ENCODE results near the gene POLR2E. TPM values are rescaled to one million over a fixed set of nuclear protein-coding genes. Genes with fewer than 3 reads are reported as not detected.
A peak's percentile ranks its signal among the peaks of the same experiment; 100 is the strongest.
"Not testable (repeated sequence)": the region's sequence is repeated elsewhere in the genome, so short reads cannot be mapped to it uniquely, and the experiment has no call there.

Gene POLR2E
- total RNA-seq, 1 donor from 2014 or later, result 155 TPM

DNA sequence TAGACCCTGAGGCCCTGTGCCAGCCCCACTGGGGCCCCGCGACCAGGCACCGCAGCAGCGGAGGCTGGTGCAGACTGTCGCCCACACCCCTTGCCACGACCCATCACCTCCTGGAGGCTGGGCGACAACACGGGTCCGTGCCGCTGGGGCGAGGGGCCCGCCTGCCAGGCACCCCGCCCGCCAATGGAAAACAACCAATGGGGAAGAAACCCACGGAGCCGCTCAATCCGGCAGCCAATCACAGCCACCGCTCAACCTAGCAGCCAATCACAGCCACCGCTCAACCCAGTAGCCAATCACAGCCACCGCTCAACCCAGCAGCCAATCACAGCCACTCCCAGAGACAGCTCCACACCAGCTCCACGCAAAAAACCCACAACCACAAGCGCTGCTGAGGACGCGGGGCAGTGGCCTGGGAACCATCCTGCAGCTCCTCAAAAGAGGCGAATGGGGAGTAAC is 38.3 kb upstream of the POLR2E start:
- no peak for DNase-seq

DNA sequence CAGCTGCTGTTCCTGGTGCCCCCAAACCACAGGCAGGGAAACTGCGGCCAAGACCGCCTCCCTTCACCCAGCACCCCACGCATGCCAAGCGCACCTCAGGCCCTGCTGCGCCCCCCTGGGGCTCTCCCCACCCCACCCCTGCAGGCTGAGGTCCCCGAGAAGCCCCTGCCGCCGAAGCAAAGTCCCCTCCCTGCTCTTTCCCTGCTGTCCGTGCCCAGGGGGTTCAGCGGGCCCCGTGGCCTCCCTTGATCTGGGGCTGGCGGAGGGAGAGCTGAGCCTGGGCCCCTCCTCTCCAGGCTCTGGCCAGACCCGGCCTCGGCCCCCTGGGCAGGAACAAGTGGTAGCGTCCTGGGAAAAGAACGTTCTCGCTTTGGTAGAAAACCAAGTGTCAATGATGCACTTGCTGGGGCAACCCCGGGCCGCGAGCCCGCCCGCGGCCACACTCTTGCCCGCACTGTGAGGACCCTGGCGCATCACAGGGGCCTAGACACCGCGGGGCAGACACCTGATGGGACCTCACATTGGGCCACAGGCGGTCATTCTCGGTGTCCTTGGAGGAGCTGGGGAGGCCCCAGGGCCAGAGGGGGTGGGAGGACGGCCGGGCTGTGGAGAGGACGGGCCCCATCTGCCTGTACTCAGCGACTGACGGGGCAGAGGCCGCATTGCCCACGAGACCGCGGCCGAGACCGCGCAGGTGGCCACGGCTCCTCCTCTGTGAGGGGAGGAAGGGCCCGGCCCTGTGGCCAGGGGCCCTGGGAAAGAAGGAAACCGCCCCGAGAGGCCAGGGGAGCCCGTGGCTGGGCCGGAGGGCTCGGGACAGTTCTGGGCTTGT is 37.6 kb upstream of the POLR2E start:
- intact Hi-C loops (cut with DNase I), result no loop called here
- Histone ChIP-seq H3K36me3 (peaks cover 13% of the 10 kb centered on the region), H3K27me3 (no peaks in the 10 kb centered on the region), H3K27ac (peak overlapping the region; percentile 97), H3K4me1 (peaks cover 51% of the 10 kb centered on the region), H3K4me3 (peak overlapping the region; percentile 80), H3K9me3 (no peaks in the 10 kb centered on the region)
- ATAC-seq, result peak; percentile 3
- TF ChIP-seq CTCF (IDR thresholded peaks at IDR 0.05), result no peak
- no peak for DNase-seq

More for the DNA sequence above, 38.3 kb upstream of the POLR2E start:
- H3K36me3 ChIP-seq, result peaks cover 7% of the 10 kb centered on the region
- no peaks in the 10 kb centered on the region for H3K27me3 ChIP-seq
- H3K4me3 ChIP-seq, result peak overlapping the region; percentile 80
- peaks cover 51% of the 10 kb centered on the region for H3K4me1 ChIP-seq
- H3K27ac ChIP-seq, result peak overlapping the region; percentile 97
- H3K9me3 ChIP-seq, result no peaks in the 10 kb centered on the region
- ATAC-seq, result peak; percentile 34
- no peak for TF ChIP-seq CTCF (IDR thresholded peaks at IDR 0.05)
- intact Hi-C loops (cut with DNase I), result no loop called here

DNA sequence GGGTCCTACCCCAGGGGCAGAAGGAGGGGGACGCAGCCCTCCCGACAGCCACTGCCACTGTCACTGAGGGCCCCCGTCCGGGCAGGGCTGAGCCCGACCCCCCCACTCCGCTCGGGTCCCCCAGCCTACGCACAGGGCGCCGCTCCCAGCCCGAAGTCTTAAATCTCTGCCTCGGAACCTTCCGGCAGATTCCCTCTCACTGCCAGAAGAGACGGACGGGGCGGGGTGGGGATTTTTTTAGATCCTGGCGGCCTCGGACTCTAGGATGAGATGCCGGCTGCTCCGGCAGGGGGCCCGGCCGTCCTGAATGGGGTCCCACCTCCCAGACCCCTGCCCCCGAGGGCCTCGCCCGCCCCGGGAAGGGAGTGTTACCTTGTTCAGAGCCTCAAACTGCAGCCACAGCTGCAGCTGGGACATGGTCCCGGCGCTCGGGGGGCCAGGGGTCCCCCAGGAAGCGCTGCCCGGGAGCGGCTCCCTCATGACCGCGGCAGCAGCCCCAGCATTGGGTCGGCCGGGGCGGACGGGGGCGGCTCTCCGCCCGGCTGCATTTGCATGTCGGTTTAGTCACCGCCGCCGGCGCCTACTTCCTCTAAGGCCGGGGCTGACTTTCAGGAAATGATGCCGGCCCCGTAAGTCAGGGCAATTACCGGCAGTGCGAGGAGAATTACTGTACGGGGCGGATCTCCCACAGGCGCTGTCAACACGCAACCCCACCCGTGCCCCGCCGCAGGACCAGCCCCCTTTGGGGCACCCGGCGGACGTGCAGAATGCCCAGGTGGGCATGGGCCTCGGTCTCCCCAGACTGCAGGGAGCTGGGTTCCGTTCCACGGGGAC is 36.8 kb upstream of the POLR2E start:
- Histone ChIP-seq H3K36me3 (peaks cover 21% of the 10 kb centered on the region), H3K27ac (peak overlapping the region; percentile 97), H3K4me1 (peaks cover 51% of the 10 kb centered on the region), H3K4me3 (peak overlapping the region; percentile 80), H3K9me3 (no peaks in the 10 kb centered on the region), H3K27me3 (no peaks in the 10 kb centered on the region)
- intact Hi-C loops (cut with DNase I), result no loop called here
- ATAC-seq (peak; percentile 82), DNase-seq (peak; percentile 94)
- TF ChIP-seq CTCF (IDR thresholded peaks at IDR 0.05), result no peak

DNA sequence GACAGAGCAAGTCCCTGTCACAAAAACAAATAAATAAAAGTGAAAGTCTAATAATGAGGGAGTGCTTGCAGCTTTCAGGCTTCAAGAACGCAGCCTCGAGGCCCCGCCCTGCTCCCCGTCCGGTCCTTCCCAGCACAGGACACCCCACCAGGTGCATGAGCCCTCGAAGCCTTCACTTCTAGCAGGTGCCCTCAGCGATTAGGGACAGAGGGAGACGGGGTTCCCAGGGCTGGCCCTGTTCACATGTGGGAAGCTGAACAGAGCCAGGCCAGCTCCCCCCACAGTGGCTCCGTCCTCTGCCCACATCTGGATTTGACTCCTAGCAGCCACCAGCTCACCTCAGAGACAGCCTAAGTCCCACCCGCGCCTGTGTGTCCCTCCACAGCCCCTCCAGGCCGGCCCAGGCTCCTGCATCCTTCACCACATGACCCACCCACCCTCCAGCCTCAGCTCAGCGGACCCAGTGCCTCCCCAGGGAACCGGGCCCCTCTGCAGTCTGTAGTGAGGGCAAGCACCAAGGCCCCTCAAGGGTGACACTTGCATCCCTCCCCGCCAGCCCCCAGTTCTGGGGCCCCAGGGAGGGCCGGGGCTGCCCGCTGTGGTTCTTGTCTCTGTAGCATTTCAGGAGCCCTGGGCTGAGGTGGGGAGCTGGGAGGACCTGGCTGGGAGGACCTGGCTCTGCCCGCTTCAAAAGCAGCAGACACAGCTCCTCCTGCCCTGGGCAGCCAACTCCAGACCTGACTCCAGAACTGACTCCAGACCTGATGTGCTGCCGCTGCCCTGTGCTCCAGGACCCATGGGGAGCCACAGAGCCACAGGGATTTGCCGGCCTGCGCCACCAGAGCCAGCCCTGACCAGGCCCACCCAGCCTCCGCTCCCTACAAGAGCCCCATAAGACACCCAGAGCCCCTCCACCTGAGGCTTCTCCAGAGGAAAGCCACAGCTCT is 35.9 kb upstream of the POLR2E start:
- intact Hi-C loops (cut with DNase I), result no loop called here
- peak; percentile 0 for ATAC-seq
- Histone ChIP-seq H3K27ac (peak overlapping the region; percentile 97), H3K9me3 (no peaks in the 10 kb centered on the region), H3K27me3 (no peaks in the 10 kb centered on the region), H3K4me3 (peak overlapping the region; percentile 80), H3K36me3 (peaks cover 28% of the 10 kb centered on the region), H3K4me1 (peaks cover 49% of the 10 kb centered on the region)
- no peak for DNase-seq
- no peak for TF ChIP-seq CTCF (IDR thresholded peaks at IDR 0.05)

GRCh38 chr19:1129535-1129934 is 34.4 kb upstream of the POLR2E start:
- H3K27ac ChIP-seq, result no peak overlapping the region
- H3K4me1 ChIP-seq, result peaks cover 44% of the 10 kb centered on the region
- intact Hi-C loops (cut with DNase I), result loop anchor here (10.0 kb wide), 1 partner anchor 45 kb away; the partner anchor contains the start of gene SBNO2
- H3K27me3 ChIP-seq, result no peaks in the 10 kb centered on the region
- H3K4me3 ChIP-seq, result no peak overlapping the region
- TF ChIP-seq CTCF (IDR thresholded peaks at IDR 0.05), result no peak
- ATAC-seq (no peak), DNase-seq (no peak)
- H3K36me3 ChIP-seq, result peaks cover 38% of the 10 kb centered on the region
- H3K9me3 ChIP-seq, result no peaks in the 10 kb centered on the region

DNA sequence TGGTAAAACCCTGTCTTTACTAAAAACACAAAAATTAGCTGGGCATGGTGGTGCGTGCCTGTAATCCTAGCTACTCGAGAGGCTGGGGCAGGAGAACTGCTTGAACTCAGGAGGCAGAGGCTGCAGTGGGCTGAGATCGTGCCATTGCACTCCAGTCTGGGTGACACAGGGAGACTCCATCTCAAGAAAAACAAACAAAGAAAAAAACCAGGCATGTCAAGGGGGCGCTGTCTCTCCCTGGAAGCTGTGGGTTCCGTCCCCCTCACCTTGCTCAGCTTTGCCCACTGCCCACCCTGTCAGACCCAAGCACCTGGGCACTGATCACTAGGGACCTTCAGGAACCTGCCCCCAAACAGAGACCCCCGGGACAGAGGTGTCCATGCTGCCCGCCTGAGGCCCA is 33.9 kb upstream of the POLR2E start:
- H3K27ac ChIP-seq, H3K9me3 ChIP-seq, H3K27me3 ChIP-seq, H3K4me3 ChIP-seq, ATAC-seq, DNase-seq: not testable (repeated sequence)
- Histone ChIP-seq H3K4me1 (peaks cover 44% of the 10 kb centered on the region), H3K36me3 (peaks cover 42% of the 10 kb centered on the region)
- intact Hi-C loops (cut with DNase I), result loop anchor here (10.0 kb wide), 1 partner anchor 46 kb away; the partner anchor contains the start of gene SBNO2

All from upper lobe of right lung (tissue), 1 donor.